ENCODE data around the gene KRTAP10-11. TPM values are rescaled to one million over a fixed set of nuclear protein-coding genes. Genes with fewer than 3 reads are reported as not detected.

The KRTAP10-11 gene
- total and polyA plus RNA-seq, 2 experiments from 2014 or later = not detected

- no peak for ATAC-seq
These were observed 26.3 kb upstream of the KRTAP10-11 start for GRCh38 chr21:44619886-44620285.

More at GRCh38 chr21:44619886-44620285, 26.3 kb upstream of the KRTAP10-11 start:
- no peaks in the 10 kb centered on the region for H3F3A ChIP-seq (replicated peaks; ENCODE audit: low read depth)
- Mint-ChIP-seq H3K36me3 (ENCODE audit: low read depth) (peaks cover 33% of the 10 kb centered on the region), H3K27ac (no peak overlapping the region), H3K27me3 (ENCODE audit: insufficient read depth, low read depth, poor library complexity) (peaks cover 3% of the 10 kb centered on the region), H3K4me3 (no peak overlapping the region), H3K4me1 (peaks cover 23% of the 10 kb centered on the region; the same call in 2 of the 3 replicates), H3K9me3 (peaks cover 52% of the 10 kb centered on the region)
- H2AFZ ChIP-seq = no peak overlapping the region
- H3K9me2 ChIP-seq (ENCODE audit: insufficient read depth) = no peaks in the 10 kb centered on the region
- H3K4me1 ChIP-seq (ENCODE audit: insufficient read depth) = no peaks in the 10 kb centered on the region
- no peaks in the 10 kb centered on the region for H3K79me2 ChIP-seq (replicated peaks; ENCODE audit: insufficient read depth)
- no peaks in the 10 kb centered on the region; the same call in 1 of the 2 replicates for H3K36me3 ChIP-seq (ENCODE audit: insufficient read depth)
- H4K20me1 ChIP-seq (replicated peaks; ENCODE audit: insufficient read depth) = no peaks in the 10 kb centered on the region
- H3K4me3 ChIP-seq = no peak overlapping the region
- H3K4me2 ChIP-seq = no peak overlapping the region
- TF ChIP-seq NANOG (IDR thresholded peaks at IDR 0.05; ENCODE audit: borderline replicate concordance) (no peak), EZH2 (IDR thresholded peaks at IDR 0.05; ENCODE audit: low read depth, unreplicated experiment) (no peak), EZH2phosphoT487 (IDR thresholded peaks at IDR 0.05; ENCODE audit: unreplicated experiment) (no peak), CREB1 (CRISPR knock-in tag; IDR thresholded peaks at IDR 0.05; ENCODE audit: low read depth) (no peak), ETS1 (IDR thresholded peaks at IDR 0.05) (no peak), ZNF331 (CRISPR knock-in tag; IDR thresholded peaks at IDR 0.05; ENCODE audit: low read depth) (no peak), ZNF462 (CRISPR knock-in tag; IDR thresholded peaks at IDR 0.05) (no peak), ZNF114 (CRISPR knock-in tag; IDR thresholded peaks at IDR 0.05) (no peak), JUNB (IDR thresholded peaks at IDR 0.05; ENCODE audit: unreplicated experiment) (no peak), STAT1 (IDR thresholded peaks at IDR 0.05; ENCODE audit: unreplicated experiment) (no peak)
- H3K27me3 ChIP-seq (ENCODE audit: insufficient read depth) = no peaks in the 10 kb centered on the region
- no peak for DNase-seq (ENCODE audit: low spot score)
- no peak overlapping the region for H3K27ac ChIP-seq (ENCODE audit: low read depth)

All from GM23338 (cell line).